C4-2B (cell line): ENCODE results near the gene PTPRN2.

Experiments
- CTCF ChIP-seq: fragments of 450-650 bp; conservative IDR thresholded peaks from 2 replicates; pipeline ENCODE4 v1.5.1; 2017; ENCODE audit warnings: mild to moderate bottlenecking
- ZFX ChIP-seq: fragments of 450-650 bp; IDR thresholded peaks from 2 replicates; pipeline ENCODE4 v1.6.1; 2017

- TF ChIP-seq CTCF (no peak), ZFX (no peak)
Measured at GRCh38 chr7:157816086-157816485, 771.5 kb downstream of the PTPRN2 start.
